GM23338 (cell line): Measurements from ENCODE around the gene CAMSAP1. TPM values are rescaled to one million over a fixed set of nuclear protein-coding genes. Genes with fewer than 3 reads are reported as not detected.

ENCODE experiments used
- ATAC-seq: fragments of 200-7000 bp; cut with Tn5 transposase; 3 replicates; pipeline ENCODE4 v1.9.1; 2020
- DNase-seq: peaks from one replicate; pipeline ENCODE4 v3.0.0-alpha.2; 2015; ENCODE audit warnings: low spot score
- H2AFZ ChIP-seq: fragments of 200-600 bp; sonication (generic); 2 replicates; pipeline ENCODE4 v1.8.0; 2016; ENCODE audit warnings: antibody characterized with exemption, mild to moderate bottlenecking, moderate library complexity
- H3F3A ChIP-seq: fragments of 200-600 bp; sonication (generic); replicated peaks from 2 replicates; pipeline ENCODE4 v1.8.0; 2017; ENCODE audit warnings: antibody characterized with exemption, mixed run types, low read depth
- H3K27ac ChIP-seq: fragments of 200-600 bp; sonication (generic); 2 replicates; pipeline ENCODE4 v1.6.1; 2016; ENCODE audit warnings: low read depth
- H3K27me3 ChIP-seq: fragments of 200-600 bp; sonication (generic); 2 replicates; pipeline ENCODE4 v1.8.0; 2016; ENCODE audit warnings: mild to moderate bottlenecking, mixed run types, moderate library complexity; ENCODE audit not compliant: insufficient read depth
- H3K36me3 ChIP-seq: fragments of 200-600 bp; sonication (generic); 2 replicates; pipeline ENCODE4 v1.8.0; 2016; ENCODE audit warnings: mild to moderate bottlenecking; ENCODE audit not compliant: insufficient read depth
- H3K4me1 ChIP-seq: fragments of 200-600 bp; sonication (generic); 2 replicates; pipeline ENCODE4 v1.8.0; 2016; ENCODE audit warnings: mild to moderate bottlenecking, moderate library complexity; ENCODE audit not compliant: insufficient read depth
- H3K4me2 ChIP-seq: fragments of 200-600 bp; sonication (generic); 2 replicates; pipeline ENCODE4 v1.7.1; 2017; ENCODE audit warnings: mixed run types
- H3K4me3 ChIP-seq: fragments of 200-600 bp; sonication (generic); 2 replicates; pipeline ENCODE4 v1.6.1; 2016; ENCODE audit warnings: mixed run types
- H3K79me2 ChIP-seq: fragments of 200-600 bp; sonication (generic); replicated peaks from 2 replicates; pipeline ENCODE4 v1.8.0; 2017; ENCODE audit warnings: mild to moderate bottlenecking; ENCODE audit not compliant: insufficient read depth
- H3K9me2 ChIP-seq: fragments of 200-600 bp; sonication (generic); 2 replicates; pipeline ENCODE4 v1.8.0; 2017; ENCODE audit not compliant: insufficient read depth
- H4K20me1 ChIP-seq: fragments of 200-600 bp; sonication (generic); replicated peaks from 2 replicates; pipeline ENCODE4 v1.8.0; 2017; ENCODE audit warnings: mild to moderate bottlenecking; ENCODE audit not compliant: insufficient read depth
- H3K27ac Mint-ChIP-seq: 2 replicates; pipeline ENCODE4 v1.8.0; 2020; ENCODE audit warnings: inconsistent platforms, mild to moderate bottlenecking, moderate library complexity, mixed read lengths
- H3K27me3 Mint-ChIP-seq: 3 replicates; pipeline ENCODE4 v1.8.0; 2022; ENCODE audit warnings: low read depth, mild to moderate bottlenecking, moderate library complexity, mixed read lengths, inconsistent platforms; ENCODE audit not compliant: insufficient read depth, poor library complexity
- H3K36me3 Mint-ChIP-seq: 3 replicates; pipeline ENCODE4 v1.8.0; 2021; ENCODE audit warnings: low read depth, mild to moderate bottlenecking, inconsistent platforms, moderate library complexity, mixed read lengths
- H3K4me1 Mint-ChIP-seq: 3 replicates; pipeline ENCODE4 v1.8.0; 2020; ENCODE audit warnings: mild to moderate bottlenecking, inconsistent platforms, mixed read lengths
- H3K4me3 Mint-ChIP-seq: 3 replicates; pipeline ENCODE4 v1.8.0; 2021; ENCODE audit warnings: moderate library complexity, mild to moderate bottlenecking, inconsistent platforms, mixed read lengths
- H3K9me3 Mint-ChIP-seq: 3 replicates; pipeline ENCODE4 v1.8.0; 2020; ENCODE audit warnings: moderate library complexity, mild to moderate bottlenecking, inconsistent platforms, mixed read lengths
- CREB1 ChIP-seq: fragments of 250-450 bp; sonication (Bioruptor Pico); IDR thresholded peaks from 2 replicates; pipeline ENCODE4 v1.5.0; 2020; ENCODE audit warnings: low read depth, mild to moderate bottlenecking, moderate library complexity
- EZH2 ChIP-seq: fragments of 200-600 bp; sonication (generic); IDR thresholded peaks from one replicate; pipeline ENCODE4 v1.8.0; 2017; ENCODE audit warnings: antibody characterized with exemption, mild to moderate bottlenecking, low read depth; ENCODE audit not compliant: unreplicated experiment
- EZH2phosphoT487 ChIP-seq: fragments of 200-600 bp; sonication (generic); IDR thresholded peaks from one replicate; pipeline ENCODE4 v1.8.1; 2018; ENCODE audit warnings: antibody characterized with exemption; ENCODE audit not compliant: unreplicated experiment
- JUNB ChIP-seq: IDR thresholded peaks from one replicate; pipeline ENCODE4 v1.6.1; 2016; ENCODE audit warnings: antibody characterized with exemption; ENCODE audit not compliant: unreplicated experiment
- POLR2AphosphoS5 ChIP-seq: IDR thresholded peaks from 2 replicates; pipeline ENCODE4 v1.6.1; 2016; ENCODE audit warnings: antibody characterized with exemption, low read depth
- STAT1 ChIP-seq: IDR thresholded peaks from one replicate; pipeline ENCODE4 v1.6.1; 2016; ENCODE audit warnings: antibody characterized with exemption; ENCODE audit not compliant: unreplicated experiment
- ZNF114 ChIP-seq: fragments of 250-450 bp; sonication (Bioruptor Pico); IDR thresholded peaks from 2 replicates; pipeline ENCODE4 v1.5.0; 2020; ENCODE audit warnings: mild to moderate bottlenecking, moderate library complexity
- polyA plus RNA-seq: library from polyadenylated mRNA; unstranded; fragments of >200 nt; fragmentation: Nextera tagmentation; extraction: Ambion mirVana; gene quantifications from 2 replicates; pipeline ENCODE4 v1.2.1, GENCODE V29; 2016
- total RNA-seq: library from RNA; depleted of rRNA; stranded (reverse); fragments of >200 nt; shearing (Covaris generic); gene quantifications from 2 replicates; pipeline ENCODE4 v1.2.3, GENCODE V29; 2014
- TF ChIP-seq, protein P1 (sequence below), 2 experiments: fragments of 200-600 bp in 1 of 2; sonication (generic) in 1 of 2; conservative IDR thresholded peaks; 2 replicates each; pipeline versions ENCODE4 v1.5.1 to v1.6.1; 2016 to 2017; ENCODE audit warnings: antibody characterized with exemption in 2 of 2, low read depth in 2 of 2, mild to moderate bottlenecking in 2 of 2, moderate library complexity in 1 of 2
- TF ChIP-seq, protein P2 (sequence below): IDR thresholded peaks from one replicate; pipeline ENCODE4 v1.6.1; 2018; ENCODE audit warnings: antibody characterized with exemption; ENCODE audit not compliant: unreplicated experiment
- TF ChIP-seq, protein P3 (sequence below): IDR thresholded peaks from 2 replicates; pipeline ENCODE4 v1.6.1; 2016; ENCODE audit warnings: antibody characterized with exemption

CAMSAP1 gene
- total and polyA plus RNA-seq, 2 experiments from 2014 or later: 6.9 to 75.4 TPM

DNA sequence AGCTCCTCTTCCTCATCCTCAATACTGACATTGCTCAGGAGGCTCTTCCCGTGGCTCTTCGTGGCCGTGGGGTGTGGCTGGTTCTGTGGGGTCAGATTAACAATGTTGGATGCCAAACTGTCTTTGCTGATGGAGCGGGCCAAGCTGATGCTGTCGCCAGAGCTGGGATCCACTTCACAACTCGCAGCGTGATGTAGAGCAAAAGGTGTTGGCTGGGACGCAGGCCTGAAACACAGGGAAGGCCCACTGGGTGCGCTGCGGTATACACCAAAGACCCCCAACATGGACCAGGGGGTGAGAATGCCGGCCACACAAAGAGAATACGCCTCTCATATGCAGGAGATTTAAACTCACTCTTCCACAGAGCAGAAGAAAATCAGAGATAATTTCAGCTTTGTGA is 84.3 kb downstream of the CAMSAP1 start:
- peaks cover 21% of the 10 kb centered on the region for H4K20me1 ChIP-seq
- peaks cover 5% of the 10 kb centered on the region for H3K27me3 Mint-ChIP-seq
- H3K27ac Mint-ChIP-seq: no peak overlapping the region
- H3K79me2 ChIP-seq: peaks cover 26% of the 10 kb centered on the region
- H3K36me3 Mint-ChIP-seq: peaks cover 65% of the 10 kb centered on the region
- no peak for TF ChIP-seq JUNB
- TF ChIP-seq, protein P1, sequence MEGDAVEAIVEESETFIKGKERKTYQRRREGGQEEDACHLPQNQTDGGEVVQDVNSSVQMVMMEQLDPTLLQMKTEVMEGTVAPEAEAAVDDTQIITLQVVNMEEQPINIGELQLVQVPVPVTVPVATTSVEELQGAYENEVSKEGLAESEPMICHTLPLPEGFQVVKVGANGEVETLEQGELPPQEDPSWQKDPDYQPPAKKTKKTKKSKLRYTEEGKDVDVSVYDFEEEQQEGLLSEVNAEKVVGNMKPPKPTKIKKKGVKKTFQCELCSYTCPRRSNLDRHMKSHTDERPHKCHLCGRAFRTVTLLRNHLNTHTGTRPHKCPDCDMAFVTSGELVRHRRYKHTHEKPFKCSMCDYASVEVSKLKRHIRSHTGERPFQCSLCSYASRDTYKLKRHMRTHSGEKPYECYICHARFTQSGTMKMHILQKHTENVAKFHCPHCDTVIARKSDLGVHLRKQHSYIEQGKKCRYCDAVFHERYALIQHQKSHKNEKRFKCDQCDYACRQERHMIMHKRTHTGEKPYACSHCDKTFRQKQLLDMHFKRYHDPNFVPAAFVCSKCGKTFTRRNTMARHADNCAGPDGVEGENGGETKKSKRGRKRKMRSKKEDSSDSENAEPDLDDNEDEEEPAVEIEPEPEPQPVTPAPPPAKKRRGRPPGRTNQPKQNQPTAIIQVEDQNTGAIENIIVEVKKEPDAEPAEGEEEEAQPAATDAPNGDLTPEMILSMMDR (conservative IDR thresholded peaks at IDR 0.05; ENCODE audit: low read depth in 2 of 2): no peak
- TF ChIP-seq ZNF114: no peak
- no peak for TF ChIP-seq EZH2
- TF ChIP-seq, protein P2, sequence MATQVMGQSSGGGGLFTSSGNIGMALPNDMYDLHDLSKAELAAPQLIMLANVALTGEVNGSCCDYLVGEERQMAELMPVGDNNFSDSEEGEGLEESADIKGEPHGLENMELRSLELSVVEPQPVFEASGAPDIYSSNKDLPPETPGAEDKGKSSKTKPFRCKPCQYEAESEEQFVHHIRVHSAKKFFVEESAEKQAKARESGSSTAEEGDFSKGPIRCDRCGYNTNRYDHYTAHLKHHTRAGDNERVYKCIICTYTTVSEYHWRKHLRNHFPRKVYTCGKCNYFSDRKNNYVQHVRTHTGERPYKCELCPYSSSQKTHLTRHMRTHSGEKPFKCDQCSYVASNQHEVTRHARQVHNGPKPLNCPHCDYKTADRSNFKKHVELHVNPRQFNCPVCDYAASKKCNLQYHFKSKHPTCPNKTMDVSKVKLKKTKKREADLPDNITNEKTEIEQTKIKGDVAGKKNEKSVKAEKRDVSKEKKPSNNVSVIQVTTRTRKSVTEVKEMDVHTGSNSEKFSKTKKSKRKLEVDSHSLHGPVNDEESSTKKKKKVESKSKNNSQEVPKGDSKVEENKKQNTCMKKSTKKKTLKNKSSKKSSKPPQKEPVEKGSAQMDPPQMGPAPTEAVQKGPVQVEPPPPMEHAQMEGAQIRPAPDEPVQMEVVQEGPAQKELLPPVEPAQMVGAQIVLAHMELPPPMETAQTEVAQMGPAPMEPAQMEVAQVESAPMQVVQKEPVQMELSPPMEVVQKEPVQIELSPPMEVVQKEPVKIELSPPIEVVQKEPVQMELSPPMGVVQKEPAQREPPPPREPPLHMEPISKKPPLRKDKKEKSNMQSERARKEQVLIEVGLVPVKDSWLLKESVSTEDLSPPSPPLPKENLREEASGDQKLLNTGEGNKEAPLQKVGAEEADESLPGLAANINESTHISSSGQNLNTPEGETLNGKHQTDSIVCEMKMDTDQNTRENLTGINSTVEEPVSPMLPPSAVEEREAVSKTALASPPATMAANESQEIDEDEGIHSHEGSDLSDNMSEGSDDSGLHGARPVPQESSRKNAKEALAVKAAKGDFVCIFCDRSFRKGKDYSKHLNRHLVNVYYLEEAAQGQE: no peak
- TF ChIP-seq POLR2AphosphoS5: no peak
- no peak for TF ChIP-seq EZH2phosphoT487
- TF ChIP-seq CREB1 (CRISPR knock-in tag): no peak
- no peak overlapping the region for H3K27ac ChIP-seq
- H3K27me3 ChIP-seq: no peaks in the 10 kb centered on the region
- no peaks in the 10 kb centered on the region for H3K4me1 ChIP-seq
- no peaks in the 10 kb centered on the region for H3K9me2 ChIP-seq
- no peak overlapping the region for H3K4me3 ChIP-seq
- no peak overlapping the region for H3K4me2 ChIP-seq
- ATAC-seq (no peak), DNase-seq (no peak)
- no peaks in the 10 kb centered on the region for H3K9me3 Mint-ChIP-seq
- H3K4me3 Mint-ChIP-seq: no peak overlapping the region
- H3K4me1 Mint-ChIP-seq: no peaks in the 10 kb centered on the region
- H3F3A ChIP-seq: no peaks in the 10 kb centered on the region
- H2AFZ ChIP-seq: no peak overlapping the region
- peaks cover 5% of the 10 kb centered on the region; the same call in 1 of the 2 replicates for H3K36me3 ChIP-seq

DNA sequence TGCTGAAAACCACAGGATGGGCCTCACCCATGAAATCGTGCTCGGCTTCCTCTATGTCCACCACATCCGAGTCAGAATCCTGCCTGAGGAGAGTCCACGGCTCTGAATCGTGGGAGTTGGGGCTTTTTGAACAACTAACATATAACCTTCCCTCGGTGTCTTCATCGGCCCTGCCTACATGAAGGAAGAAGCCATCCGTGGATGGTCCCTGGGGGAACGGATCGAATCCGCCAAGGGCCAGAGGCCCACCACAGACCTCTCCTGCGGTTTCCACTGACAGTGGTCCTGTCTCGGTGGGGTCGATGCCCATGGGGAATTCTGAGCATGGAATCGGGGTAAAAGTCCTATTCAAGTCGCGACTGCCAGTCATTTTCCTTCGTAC is 85.0 kb downstream of the CAMSAP1 start:
- DNase-seq (no peak), ATAC-seq (no peak)
- peaks cover 69% of the 10 kb centered on the region for H3K36me3 Mint-ChIP-seq
- H3K4me1 Mint-ChIP-seq: no peaks in the 10 kb centered on the region
- H3K36me3 ChIP-seq: peaks cover 5% of the 10 kb centered on the region; the same call in 1 of the 2 replicates
- no peak overlapping the region for H2AFZ ChIP-seq
- H3K27ac Mint-ChIP-seq: no peak overlapping the region
- peaks cover 5% of the 10 kb centered on the region for H3K27me3 Mint-ChIP-seq
- no peak for TF ChIP-seq STAT1
- TF ChIP-seq EZH2: no peak
- TF ChIP-seq, protein P3, sequence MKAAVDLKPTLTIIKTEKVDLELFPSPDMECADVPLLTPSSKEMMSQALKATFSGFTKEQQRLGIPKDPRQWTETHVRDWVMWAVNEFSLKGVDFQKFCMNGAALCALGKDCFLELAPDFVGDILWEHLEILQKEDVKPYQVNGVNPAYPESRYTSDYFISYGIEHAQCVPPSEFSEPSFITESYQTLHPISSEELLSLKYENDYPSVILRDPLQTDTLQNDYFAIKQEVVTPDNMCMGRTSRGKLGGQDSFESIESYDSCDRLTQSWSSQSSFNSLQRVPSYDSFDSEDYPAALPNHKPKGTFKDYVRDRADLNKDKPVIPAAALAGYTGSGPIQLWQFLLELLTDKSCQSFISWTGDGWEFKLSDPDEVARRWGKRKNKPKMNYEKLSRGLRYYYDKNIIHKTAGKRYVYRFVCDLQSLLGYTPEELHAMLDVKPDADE: no peak
- H3K4me2 ChIP-seq: no peak overlapping the region
- peaks cover 21% of the 10 kb centered on the region for H4K20me1 ChIP-seq
- H3F3A ChIP-seq: no peaks in the 10 kb centered on the region
- H3K9me3 Mint-ChIP-seq: no peaks in the 10 kb centered on the region
- H3K4me3 Mint-ChIP-seq: no peak overlapping the region
- peaks cover 20% of the 10 kb centered on the region for H3K79me2 ChIP-seq
- no peak overlapping the region for H3K27ac ChIP-seq
- no peak overlapping the region for H3K4me3 ChIP-seq
- no peaks in the 10 kb centered on the region for H3K9me2 ChIP-seq
- H3K27me3 ChIP-seq: no peaks in the 10 kb centered on the region
- H3K4me1 ChIP-seq: no peaks in the 10 kb centered on the region
